GM23338 (cell line): ENCODE measurements around the gene CSF2RB. TPM values are rescaled to one million over a fixed set of nuclear protein-coding genes. Genes with fewer than 3 reads are reported as not detected.

ENCODE experiments used
- ATAC-seq: fragments of 200-7000 bp; cut with Tn5 transposase; 3 replicates; pipeline ENCODE4 v1.9.1; 2020
- DNase-seq: peaks from one replicate; pipeline ENCODE4 v3.0.0-alpha.2; 2015; ENCODE audit warnings: low spot score
- H2AFZ ChIP-seq: fragments of 200-600 bp; sonication (generic); 2 replicates; pipeline ENCODE4 v1.8.0; 2016; ENCODE audit warnings: antibody characterized with exemption, mild to moderate bottlenecking, moderate library complexity
- H3F3A ChIP-seq: fragments of 200-600 bp; sonication (generic); replicated peaks from 2 replicates; pipeline ENCODE4 v1.8.0; 2017; ENCODE audit warnings: antibody characterized with exemption, mixed run types, low read depth
- H3K27ac ChIP-seq: fragments of 200-600 bp; sonication (generic); 2 replicates; pipeline ENCODE4 v1.6.1; 2016; ENCODE audit warnings: low read depth
- H3K27me3 ChIP-seq: fragments of 200-600 bp; sonication (generic); 2 replicates; pipeline ENCODE4 v1.8.0; 2016; ENCODE audit warnings: mild to moderate bottlenecking, mixed run types, moderate library complexity; ENCODE audit not compliant: insufficient read depth
- H3K36me3 ChIP-seq: fragments of 200-600 bp; sonication (generic); 2 replicates; pipeline ENCODE4 v1.8.0; 2016; ENCODE audit warnings: mild to moderate bottlenecking; ENCODE audit not compliant: insufficient read depth
- H3K4me1 ChIP-seq: fragments of 200-600 bp; sonication (generic); 2 replicates; pipeline ENCODE4 v1.8.0; 2016; ENCODE audit warnings: mild to moderate bottlenecking, moderate library complexity; ENCODE audit not compliant: insufficient read depth
- H3K4me2 ChIP-seq: fragments of 200-600 bp; sonication (generic); 2 replicates; pipeline ENCODE4 v1.7.1; 2017; ENCODE audit warnings: mixed run types
- H3K4me3 ChIP-seq: fragments of 200-600 bp; sonication (generic); 2 replicates; pipeline ENCODE4 v1.6.1; 2016; ENCODE audit warnings: mixed run types
- H3K79me2 ChIP-seq: fragments of 200-600 bp; sonication (generic); replicated peaks from 2 replicates; pipeline ENCODE4 v1.8.0; 2017; ENCODE audit warnings: mild to moderate bottlenecking; ENCODE audit not compliant: insufficient read depth
- H3K9me2 ChIP-seq: fragments of 200-600 bp; sonication (generic); 2 replicates; pipeline ENCODE4 v1.8.0; 2017; ENCODE audit not compliant: insufficient read depth
- H4K20me1 ChIP-seq: fragments of 200-600 bp; sonication (generic); replicated peaks from 2 replicates; pipeline ENCODE4 v1.8.0; 2017; ENCODE audit warnings: mild to moderate bottlenecking; ENCODE audit not compliant: insufficient read depth
- H3K27ac Mint-ChIP-seq: 2 replicates; pipeline ENCODE4 v1.8.0; 2020; ENCODE audit warnings: inconsistent platforms, mild to moderate bottlenecking, moderate library complexity, mixed read lengths
- H3K27me3 Mint-ChIP-seq: 3 replicates; pipeline ENCODE4 v1.8.0; 2022; ENCODE audit warnings: low read depth, mild to moderate bottlenecking, moderate library complexity, mixed read lengths, inconsistent platforms; ENCODE audit not compliant: insufficient read depth, poor library complexity
- H3K36me3 Mint-ChIP-seq: 3 replicates; pipeline ENCODE4 v1.8.0; 2021; ENCODE audit warnings: low read depth, mild to moderate bottlenecking, inconsistent platforms, moderate library complexity, mixed read lengths
- H3K4me1 Mint-ChIP-seq: 3 replicates; pipeline ENCODE4 v1.8.0; 2020; ENCODE audit warnings: mild to moderate bottlenecking, inconsistent platforms, mixed read lengths
- H3K4me3 Mint-ChIP-seq: 3 replicates; pipeline ENCODE4 v1.8.0; 2021; ENCODE audit warnings: moderate library complexity, mild to moderate bottlenecking, inconsistent platforms, mixed read lengths
- H3K9me3 Mint-ChIP-seq: 3 replicates; pipeline ENCODE4 v1.8.0; 2020; ENCODE audit warnings: moderate library complexity, mild to moderate bottlenecking, inconsistent platforms, mixed read lengths
- CTCF ChIP-seq, 2 experiments: fragments of 200-600 bp in 1 of 2; sonication (generic) in 1 of 2; conservative IDR thresholded peaks; 2 replicates each; pipeline versions ENCODE4 v1.5.1 to v1.6.1; 2016 to 2017; ENCODE audit warnings: antibody characterized with exemption in 2 of 2, low read depth in 2 of 2, mild to moderate bottlenecking in 2 of 2, moderate library complexity in 1 of 2
- EZH2 ChIP-seq: fragments of 200-600 bp; sonication (generic); IDR thresholded peaks from one replicate; pipeline ENCODE4 v1.8.0; 2017; ENCODE audit warnings: antibody characterized with exemption, mild to moderate bottlenecking, low read depth; ENCODE audit not compliant: unreplicated experiment
- NANOG ChIP-seq: IDR thresholded peaks from 2 replicates; pipeline ENCODE4 v1.6.1; 2016; ENCODE audit warnings: antibody characterized with exemption, borderline replicate concordance
- POLR2AphosphoS5 ChIP-seq: IDR thresholded peaks from 2 replicates; pipeline ENCODE4 v1.6.1; 2016; ENCODE audit warnings: antibody characterized with exemption, low read depth
- REST ChIP-seq: IDR thresholded peaks from one replicate; pipeline ENCODE4 v1.6.1; 2018; ENCODE audit warnings: antibody characterized with exemption; ENCODE audit not compliant: unreplicated experiment
- STAT1 ChIP-seq: IDR thresholded peaks from one replicate; pipeline ENCODE4 v1.6.1; 2016; ENCODE audit warnings: antibody characterized with exemption; ENCODE audit not compliant: unreplicated experiment
- ZNF114 ChIP-seq: fragments of 250-450 bp; sonication (Bioruptor Pico); IDR thresholded peaks from 2 replicates; pipeline ENCODE4 v1.5.0; 2020; ENCODE audit warnings: mild to moderate bottlenecking, moderate library complexity
- ZNF462 ChIP-seq: fragments of 250-450 bp; sonication (Bioruptor Pico); IDR thresholded peaks from 2 replicates; pipeline ENCODE4 v1.5.0; 2020; ENCODE audit warnings: mild to moderate bottlenecking, moderate library complexity
- polyA plus RNA-seq: library from polyadenylated mRNA; unstranded; fragments of >200 nt; fragmentation: Nextera tagmentation; extraction: Ambion mirVana; gene quantifications from 2 replicates; pipeline ENCODE4 v1.2.1, GENCODE V29; 2016
- total RNA-seq: library from RNA; depleted of rRNA; stranded (reverse); fragments of >200 nt; shearing (Covaris generic); gene quantifications from 2 replicates; pipeline ENCODE4 v1.2.3, GENCODE V29; 2014

The CSF2RB gene
- total and polyA plus RNA-seq, 2 experiments from 2014 or later = not detected

GRCh38 chr22:36916034-36916433 lies 2.6 kb downstream of the CSF2RB start (continued):
- no peak for TF ChIP-seq EZH2
- no peak for TF ChIP-seq NANOG
- TF ChIP-seq STAT1 = no peak
- TF ChIP-seq ZNF114 (CRISPR knock-in tag) = no peak
- no peak for TF ChIP-seq REST
- no peak for TF ChIP-seq POLR2AphosphoS5

GRCh38 chr22:36918586-36919284 lies 5.3 kb downstream of the CSF2RB start:
- no peak overlapping the region for H3K4me2 ChIP-seq
- H3K79me2 ChIP-seq = no peaks in the 10 kb centered on the region
- H3K4me3 Mint-ChIP-seq = no peak overlapping the region
- no peaks in the 10 kb centered on the region for H3K9me3 Mint-ChIP-seq
- DNase-seq = peak; percentile 44
- no peaks in the 10 kb centered on the region for H3K36me3 Mint-ChIP-seq
- H4K20me1 ChIP-seq = no peaks in the 10 kb centered on the region
- H3K27ac Mint-ChIP-seq = no peak overlapping the region
- TF ChIP-seq ZNF462 (CRISPR knock-in tag) = no peak
- peak in 1 of 2 experiments; percentile 28; a peak in 1 of 4 replicates for TF ChIP-seq CTCF (conservative IDR thresholded peaks at IDR 0.05; ENCODE audit: low read depth in 2 of 2)
- ATAC-seq = no peak
- no peaks in the 10 kb centered on the region for H3K36me3 ChIP-seq
- peaks cover 14% of the 10 kb centered on the region for H3K27me3 Mint-ChIP-seq
- no peaks in the 10 kb centered on the region for H3K4me1 ChIP-seq
- H2AFZ ChIP-seq = no peak overlapping the region
- no peaks in the 10 kb centered on the region for H3K9me2 ChIP-seq
- H3K4me1 Mint-ChIP-seq = peaks cover 2% of the 10 kb centered on the region; the same call in 2 of the 3 replicates
- H3K27ac ChIP-seq = no peak overlapping the region
- no peaks in the 10 kb centered on the region for H3F3A ChIP-seq
- H3K27me3 ChIP-seq = no peaks in the 10 kb centered on the region; the same call in 1 of the 2 replicates
- H3K4me3 ChIP-seq = no peak overlapping the region
